B cell (primary cell): ENCODE data around the gene GCHFR.

Experiments
- EZH2 ChIP-seq: IDR thresholded peaks from 2 replicates; pipeline ENCODE4 v1.6.1; 2012; ENCODE audit warnings: borderline replicate concordance, low read depth, mild to moderate bottlenecking, moderate library complexity, low read length; ENCODE audit not compliant: insufficient read depth, poor library complexity, severe bottlenecking
- TF ChIP-seq, protein P1 (sequence below): fragments of 200-600 bp; IDR thresholded peaks from one replicate; pipeline ENCODE4 v1.8.0; 2022; ENCODE audit warnings: antibody characterized with exemption, mild to moderate bottlenecking

DNA sequence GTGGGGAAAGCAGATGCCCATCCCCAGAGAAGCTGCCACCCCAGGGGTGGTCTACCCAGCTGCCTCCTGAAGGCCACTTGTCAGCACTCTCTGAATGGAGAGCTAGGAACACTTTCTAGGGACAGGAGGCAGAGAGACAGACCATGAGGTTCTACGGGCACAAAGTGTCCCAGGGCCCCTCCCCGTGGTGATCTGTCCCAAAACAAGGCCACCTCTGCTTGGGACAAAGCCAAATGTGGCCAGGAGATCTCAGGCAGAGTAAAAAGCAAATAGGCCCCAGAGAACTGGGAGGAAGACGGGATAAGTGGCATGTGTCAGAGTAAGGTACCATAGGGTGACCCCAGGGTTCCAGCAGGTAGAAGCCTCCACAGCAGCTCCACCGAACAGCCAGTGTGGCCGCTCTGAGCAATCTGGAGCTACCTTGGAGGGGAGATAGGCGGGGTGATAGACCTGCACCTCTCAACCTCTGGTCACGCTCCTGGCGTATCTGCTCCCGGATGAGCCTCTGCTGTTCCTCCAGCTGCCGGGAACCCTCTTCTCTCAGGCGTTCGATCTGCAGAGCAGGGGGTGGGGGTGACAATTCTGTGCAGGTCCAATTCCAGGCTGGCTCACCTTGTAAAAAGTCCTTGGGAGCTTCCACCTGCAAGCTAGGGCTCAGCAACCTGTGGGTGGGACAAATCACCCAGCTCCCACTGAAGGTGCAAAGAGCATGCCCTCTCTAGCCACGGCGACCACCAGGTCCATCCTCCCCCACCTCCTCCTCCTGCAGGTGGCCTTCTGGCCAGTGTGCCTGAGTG lies 12.1 kb downstream of the GCHFR start:
- no peak for TF ChIP-seq EZH2
- TF ChIP-seq, protein P1, sequence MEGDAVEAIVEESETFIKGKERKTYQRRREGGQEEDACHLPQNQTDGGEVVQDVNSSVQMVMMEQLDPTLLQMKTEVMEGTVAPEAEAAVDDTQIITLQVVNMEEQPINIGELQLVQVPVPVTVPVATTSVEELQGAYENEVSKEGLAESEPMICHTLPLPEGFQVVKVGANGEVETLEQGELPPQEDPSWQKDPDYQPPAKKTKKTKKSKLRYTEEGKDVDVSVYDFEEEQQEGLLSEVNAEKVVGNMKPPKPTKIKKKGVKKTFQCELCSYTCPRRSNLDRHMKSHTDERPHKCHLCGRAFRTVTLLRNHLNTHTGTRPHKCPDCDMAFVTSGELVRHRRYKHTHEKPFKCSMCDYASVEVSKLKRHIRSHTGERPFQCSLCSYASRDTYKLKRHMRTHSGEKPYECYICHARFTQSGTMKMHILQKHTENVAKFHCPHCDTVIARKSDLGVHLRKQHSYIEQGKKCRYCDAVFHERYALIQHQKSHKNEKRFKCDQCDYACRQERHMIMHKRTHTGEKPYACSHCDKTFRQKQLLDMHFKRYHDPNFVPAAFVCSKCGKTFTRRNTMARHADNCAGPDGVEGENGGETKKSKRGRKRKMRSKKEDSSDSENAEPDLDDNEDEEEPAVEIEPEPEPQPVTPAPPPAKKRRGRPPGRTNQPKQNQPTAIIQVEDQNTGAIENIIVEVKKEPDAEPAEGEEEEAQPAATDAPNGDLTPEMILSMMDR: no peak
